Measurements from ENCODE around the gene VWA5A. TPM values are rescaled to one million over a fixed set of nuclear protein-coding genes. Genes with fewer than 3 reads are reported as not detected.

Gene VWA5A
- total and polyA plus RNA-seq, 2 of the 13 experiments (the other 11 are each of a cell fraction or from before 2014, with no cell fraction given), result 1.3 to 1.8 TPM

- no peak for FAIRE-seq
- H3K4me1 ChIP-seq (ENCODE audit: insufficient read depth, low read length), result no peaks in the 10 kb centered on the region
- in situ Hi-C loops (cut with HindIII; ENCODE audit: extremely low pct_ligation_motif_present, low pct_unique_long_range_greater_than_20kb), result no loop called here
- no peaks in the 10 kb centered on the region for H3K36me3 ChIP-seq (replicated peaks in 1 of 2; ENCODE audit: control insufficient read depth in 1 of 2, insufficient read depth in 2 of 2, low read length in 2 of 2)
- POLR2A ChIA-PET, result no interaction called here
- no peak overlapping the region for H3K4me3 ChIP-seq (replicated peaks in 1 of 3; ENCODE audit: insufficient read depth in 1 of 3, low read depth in 2 of 3, low read length in 3 of 3)
- H3K27ac ChIP-seq (ENCODE audit: extremely low read length, insufficient read depth, low read length), result no peak overlapping the region
- CTCF ChIA-PET (ENCODE audit: low intra/inter-chr PET ratio, low total read pairs), result no interaction called here
- no peak overlapping the region for H3K4me2 ChIP-seq (ENCODE audit: low read depth, low read length)
- ATAC-seq, result no peak
- intact Hi-C loops (cut with micrococcal nuclease; ENCODE audit: unreplicated experiment), result no loop called here
- H3K9me3 ChIP-seq (ENCODE audit: low read length), result no peaks in the 10 kb centered on the region
- no peak overlapping the region for H2AFZ ChIP-seq (ENCODE audit: low read length)
- no peaks in the 10 kb centered on the region for H3K27me3 ChIP-seq (ENCODE audit: control insufficient read depth in 1 of 2, insufficient read depth in 2 of 2, low read length in 2 of 2)
- WGBS (ENCODE audit: low lambda C conversion rate), result 4% methylated on average over 3 of the region's 3 CpGs
- H4K20me1 ChIP-seq (ENCODE audit: insufficient read depth, low read length), result no peaks in the 10 kb centered on the region
- no peak overlapping the region for H3K9ac ChIP-seq (ENCODE audit: insufficient read depth, low read depth, low read length)
- no peak for DNase-seq (ENCODE audit: low spot score)
- no TSS peak for BruUV-seq (replicated peaks)
- no peaks in the 10 kb centered on the region for H3K79me2 ChIP-seq (ENCODE audit: insufficient read depth, low read length)
- no peak for TF ChIP-seq SMARCE1 (IDR thresholded peaks at IDR 0.05; ENCODE audit: borderline replicate concordance)
- TF ChIP-seq ZNF280D (CRISPR knock-in tag; IDR thresholded peaks at IDR 0.05), result no peak
- TF ChIP-seq ZNF552 (CRISPR knock-in tag; IDR thresholded peaks at IDR 0.05; ENCODE audit: borderline replicate concordance), result no peak
- no peak for TF ChIP-seq ZNF660 (CRISPR knock-in tag; IDR thresholded peaks at IDR 0.05; ENCODE audit: borderline replicate concordance, low read depth)
- TF ChIP-seq ZNF639 (CRISPR knock-in tag; conservative IDR thresholded peaks at IDR 0.05), result no peak
- no peak for TF ChIP-seq NRL (CRISPR knock-in tag; IDR thresholded peaks at IDR 0.05; ENCODE audit: borderline replicate concordance)
- no peak for TF ChIP-seq MTA3 (CRISPR knock-in tag; IDR thresholded peaks at IDR 0.05)
- no peak for TF ChIP-seq MTF1 (CRISPR knock-in tag; IDR thresholded peaks at IDR 0.05)
- TF ChIP-seq ZNF34 (CRISPR knock-in tag; IDR thresholded peaks at IDR 0.05; ENCODE audit: borderline replicate concordance), result no peak
- TF ChIP-seq ZSCAN31 (CRISPR knock-in tag; IDR thresholded peaks at IDR 0.05; ENCODE audit: low read depth), result no peak
- no peak for TF ChIP-seq ZBTB20 (CRISPR knock-in tag; IDR thresholded peaks at IDR 0.05; ENCODE audit: borderline replicate concordance, low read depth)
- no peak for TF ChIP-seq ZNF788 (CRISPR knock-in tag; IDR thresholded peaks at IDR 0.05; ENCODE audit: borderline replicate concordance)
- no peak for TF ChIP-seq U2AF2 (IDR thresholded peaks at IDR 0.05; ENCODE audit: low read depth, low read length)
- TF ChIP-seq HBP1 (CRISPR knock-in tag; IDR thresholded peaks at IDR 0.05; ENCODE audit: low read depth), result no peak
- TF ChIP-seq ZNF280B (CRISPR knock-in tag; IDR thresholded peaks at IDR 0.05; ENCODE audit: borderline replicate concordance), result no peak
- TF ChIP-seq NKX3-1 (CRISPR knock-in tag; IDR thresholded peaks at IDR 0.05), result no peak
Measured at GRCh38 chr11:124152770-124153407, 37.6 kb downstream of the VWA5A start.

Data from HepG2 (cell line).